Measurements from ENCODE around the gene GPER1. TPM values are rescaled to one million over a fixed set of nuclear protein-coding genes. Genes with fewer than 3 reads are reported as not detected.

Gene GPER1
- total RNA-seq, 4 donors from 2014 or later, result 12.5 to 29.2 (median 21.2) TPM

DNA sequence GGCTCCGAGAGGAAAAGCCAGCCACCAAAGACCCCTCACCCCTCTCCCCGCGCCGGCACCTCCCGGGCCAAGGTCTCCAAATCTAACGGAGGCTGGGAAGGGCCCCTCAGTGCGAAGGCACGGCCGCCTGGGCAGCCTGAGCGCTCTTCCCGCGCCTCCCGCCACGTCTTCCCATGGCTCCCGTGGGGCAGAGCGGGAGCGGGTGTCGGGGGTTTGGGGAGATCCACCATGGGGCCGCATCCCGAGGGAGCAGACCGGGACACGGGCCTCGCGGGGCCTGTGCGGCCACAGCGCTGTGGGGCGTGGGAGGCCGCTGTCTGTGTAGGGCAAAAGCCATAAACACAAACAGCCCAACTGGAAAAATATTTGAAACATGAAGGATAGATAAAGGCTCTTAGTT lies 22.4 kb downstream of the GPER1 start:
- intact Hi-C loops (cut with DNase I), result no loop called here
- Histone ChIP-seq H3K4me1 (peaks cover 5 to 23% of the 10 kb centered on the region in 2 donors), H3K27me3 (no peaks in the 10 kb centered on the region), H3K9me3 (no peaks in the 10 kb centered on the region), H3K36me3 (peaks cover 0 to 3% of the 10 kb centered on the region in 2 donors), H3K4me3 (replicated peaks in 1 of 3) (no peak overlapping the region), H3K27ac (no peak overlapping the region)
- DNase-seq, result no peak
- TF ChIP-seq POLR2A (IDR thresholded peaks at IDR 0.05), result no peak
- TF ChIP-seq CTCF (IDR thresholded peaks at IDR 0.05), result no peak
- WGBS, 2 donors, result 90 to 98% methylated on average over 24 to 27 of the region's 28 CpGs

DNA sequence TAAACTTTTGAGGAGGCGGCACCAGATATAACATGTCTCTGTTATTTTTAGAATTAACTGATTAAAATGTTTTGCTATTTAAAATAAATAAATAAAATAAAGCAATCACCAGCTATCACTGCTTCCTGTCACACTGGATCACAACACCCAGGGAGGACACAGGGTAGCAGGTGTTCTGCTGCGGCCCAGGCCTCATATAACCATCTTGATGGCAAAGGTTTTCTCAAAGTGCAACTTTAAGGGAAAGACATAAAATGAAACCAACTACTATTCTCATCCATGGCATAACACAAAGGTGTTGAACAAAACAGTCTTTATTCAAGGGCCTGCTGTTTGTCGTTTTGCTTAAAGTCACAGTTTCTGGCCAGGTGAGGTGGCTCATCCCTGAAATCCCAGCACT lies 23.2 kb downstream of the GPER1 start:
- H3K9me3 ChIP-seq, result no peaks in the 10 kb centered on the region
- TF ChIP-seq CTCF (IDR thresholded peaks at IDR 0.05) (no peak), POLR2A (IDR thresholded peaks at IDR 0.05) (no peak)
- 91 to 94% methylated on average over 3 of the region's 3 CpGs for whole genome bisulfite sequencing, 2 donors
- no peak for DNase-seq
- intact Hi-C loops (cut with DNase I), result no loop called here
- peaks cover 0 to 3% of the 10 kb centered on the region in 2 donors for H3K36me3 ChIP-seq
- H3K4me3 ChIP-seq (replicated peaks in 1 of 3), result no peak overlapping the region
- H3K27ac ChIP-seq, result no peak overlapping the region
- H3K27me3 ChIP-seq, result no peaks in the 10 kb centered on the region
- H3K4me1 ChIP-seq, result peaks cover 4 to 17% of the 10 kb centered on the region in 2 donors

GRCh38 chr7:1112109-1112508 lies 24.2 kb downstream of the GPER1 start:
- no peaks in the 10 kb centered on the region for H3K27me3 ChIP-seq
- WGBS, 2 donors, result 65 to 87% methylated on average over 3 to 8 of the region's 9 CpGs
- no peak for DNase-seq
- no peaks in the 10 kb centered on the region for H3K9me3 ChIP-seq
- TF ChIP-seq POLR2A (IDR thresholded peaks at IDR 0.05) (no peak), CTCF (IDR thresholded peaks at IDR 0.05) (no peak)
- H3K4me3 ChIP-seq (replicated peaks in 1 of 3), result no peak overlapping the region
- intact Hi-C loops (cut with DNase I), result no loop called here
- peaks cover 0 to 3% of the 10 kb centered on the region in 2 donors for H3K36me3 ChIP-seq
- H3K4me1 ChIP-seq, result peaks cover 4 to 13% of the 10 kb centered on the region in 2 donors
- H3K27ac ChIP-seq, result no peak overlapping the region

- Histone ChIP-seq H3K36me3 (peaks cover 0 to 3% of the 10 kb centered on the region in 2 donors), H3K27ac (no peak overlapping the region), H3K27me3 (no peaks in the 10 kb centered on the region), H3K9me3 (no peaks in the 10 kb centered on the region), H3K4me1 (peaks cover 4 to 13% of the 10 kb centered on the region in 2 donors), H3K4me3 (replicated peaks in 1 of 3) (no peak overlapping the region)
- WGBS, 2 donors, result 87 to 91% methylated on average over 42 to 43 of the region's 43 CpGs
- no peak for TF ChIP-seq CTCF (IDR thresholded peaks at IDR 0.05)
- TF ChIP-seq POLR2A (IDR thresholded peaks at IDR 0.05), result no peak
- intact Hi-C loops (cut with DNase I), result no loop called here
- DNase-seq, result no peak
These were observed 25.0 kb downstream of the GPER1 start for GRCh38 chr7:1112625-1113547.

DNA sequence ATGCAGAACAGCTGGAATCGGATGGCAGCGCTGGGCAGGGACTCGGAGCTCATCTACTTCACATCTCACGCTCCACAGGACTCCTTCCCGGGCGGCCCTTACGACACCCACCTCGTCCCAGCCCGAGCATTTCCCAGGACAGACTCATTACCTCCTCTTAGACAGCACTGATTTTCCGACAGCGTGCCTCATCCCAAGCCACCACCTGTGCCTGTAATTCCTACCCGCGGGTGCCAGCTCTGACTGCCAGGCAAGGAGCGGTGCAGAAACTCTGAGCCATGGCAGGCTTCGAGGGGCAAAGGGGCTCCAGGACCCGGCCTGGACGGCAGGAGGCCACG lies 25.6 kb downstream of the GPER1 start:
- peaks cover under 1 to 8% of the 10 kb centered on the region in 2 donors for H3K4me1 ChIP-seq
- H3K4me3 ChIP-seq (replicated peaks in 1 of 3), result no peak overlapping the region
- peaks cover 0 to 3% of the 10 kb centered on the region in 2 donors for H3K36me3 ChIP-seq
- 84 to 89% methylated on average over 15 to 18 of the region's 18 CpGs for WGBS, 2 donors
- no peak for DNase-seq
- no peak overlapping the region for H3K27ac ChIP-seq
- TF ChIP-seq CTCF (IDR thresholded peaks at IDR 0.05) (no peak), POLR2A (IDR thresholded peaks at IDR 0.05) (no peak)
- intact Hi-C loops (cut with DNase I), result no loop called here
- H3K9me3 ChIP-seq, result no peaks in the 10 kb centered on the region
- H3K27me3 ChIP-seq, result no peaks in the 10 kb centered on the region
